Airway epithelial cell (primary cell): ENCODE results near the gene OVAAL. TPM values are rescaled to one million over a fixed set of nuclear protein-coding genes. Genes with fewer than 3 reads are reported as not detected.

ENCODE experiments used
- total RNA-seq: library from RNA; depleted of rRNA; stranded (reverse); fragments of >200 nt; gene quantifications from 2 replicates; pipeline ENCODE4 v1.2.3, GENCODE V29; 2015

OVAAL gene
- total RNA-seq, result not detected in 2 replicates

GRCh38 chr1:180558664-180559063, at the start of gene OVAAL:
OVAAL (plus strand) TSS chr1:180558964.

Other genes with a start within 250 kb of the OVAAL start
- gene ACBD6, start 56.4 kb upstream of the OVAAL start, total RNA-seq, result 71.7 and 72.8 TPM in 2 replicates
- gene XPR1, start 73.1 kb downstream of the OVAAL start, total RNA-seq, result 15.7 and 23.5 TPM in 2 replicates